Left lung (tissue), 10 donors: Measurements from ENCODE around the gene ZSWIM8. TPM values are rescaled to one million over a fixed set of nuclear protein-coding genes. Genes with fewer than 3 reads are reported as not detected.
"Not testable (repeated sequence)": the region's sequence is repeated elsewhere in the genome, so short reads cannot be mapped to it uniquely, and the experiment has no call there.

Experiments used
- ATAC-seq: fragments of 200-7000 bp; cut with Tn5 transposase; one replicate; pipeline ENCODE4 v1.9.1; 2020; ENCODE audit warnings: moderate library complexity
- DNase-seq, 4 donors: peaks; one replicate each; pipeline ENCODE4 v3.0.0-alpha.2; 2013 to 2020
- H3K27ac ChIP-seq, 2 donors: fragments of 200-600 bp; sonication (generic) in 1 of 2; one replicate each; pipeline versions ENCODE4 v1.5.0 to v1.8.0; 2020 to 2021
- H3K27me3 ChIP-seq, 2 donors: fragments of 200-600 bp; sonication (generic) in 1 of 2; one replicate each; pipeline versions ENCODE4 v1.5.0 to v1.8.0; 2020 to 2021
- H3K36me3 ChIP-seq, 2 donors: fragments of 200-600 bp; sonication (generic) in 1 of 2; one replicate each; pipeline versions ENCODE4 v1.5.0 to v1.8.0; 2020 to 2021
- H3K4me1 ChIP-seq, 2 donors: fragments of 200-600 bp; one replicate each; pipeline ENCODE4 v1.8.0; 2021
- H3K4me3 ChIP-seq, 2 donors: fragments of 200-600 bp; sonication (generic) in 1 of 2; one replicate each; pipeline versions ENCODE4 v1.5.0 to v1.8.0; 2020 to 2021; ENCODE audit warnings: mild to moderate bottlenecking in 1 of 2
- H3K9me3 ChIP-seq, 2 donors: fragments of 200-600 bp; sonication (generic) in 1 of 2; one replicate each; pipeline versions ENCODE4 v1.5.0 to v1.8.0; 2020 to 2021
- intact Hi-C, 2 donors: fragments of 100-400 bp; cut with DNase I; formaldehyde crosslinking; loops; one replicate each; pipeline versions ENCODE4 v1.11.2 to v1.14.2; 2022
- polyA plus RNA-seq, 6 donors: library from polyadenylated mRNA; unstranded; fragments of 120-200 nt; gene quantifications; one replicate each; pipeline ENCODE4 v1.2.1, GENCODE V29; 2013; ENCODE audit not compliant: insufficient read length in 6 of 6
- total RNA-seq, 2 donors: library from RNA; stranded (reverse); fragmentation: NEBNext Ultra II Directional; extraction: Animal tissue kit (Norgen Biotek cat#: 25700); gene quantifications; one replicate each; pipeline ENCODE4 v1.2.1, GENCODE V29; 2021
- TF ChIP-seq, protein P1 (sequence below), 2 donors: fragments of 200-600 bp; sonication (generic) in 1 of 2; IDR thresholded peaks; one replicate each; pipeline versions ENCODE4 v1.5.0 to v1.8.0; 2021; ENCODE audit warnings: antibody characterized with exemption in 2 of 2
- donor health status: DM: no; HTN: yes; CAD: no.
- donor health status: DM: no; HTN: no; CAD: no.

ZSWIM8 gene
- total and polyA plus RNA-seq, 8 donors: 85.2 to 119 (median 96.4) TPM

DNA sequence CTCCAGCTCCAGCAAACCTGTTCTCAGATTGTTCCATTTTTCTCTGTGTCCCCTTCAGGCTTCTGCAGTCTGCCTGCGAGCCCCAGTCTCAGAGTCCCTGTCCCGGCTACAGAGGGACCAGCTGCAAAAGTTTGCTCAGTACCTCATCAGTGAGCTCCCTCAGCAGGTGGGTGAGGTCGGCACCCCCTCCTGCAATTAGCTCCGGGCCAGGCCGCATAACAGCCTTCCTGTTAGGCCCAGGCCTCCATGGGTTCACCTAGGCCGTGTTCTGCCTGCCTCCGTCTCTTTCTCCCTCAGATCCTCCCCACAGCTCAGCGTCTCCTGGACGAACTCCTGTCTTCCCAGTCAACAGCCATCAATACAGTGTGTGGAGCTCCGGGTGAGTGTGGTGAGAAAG, 4.3 kb downstream of the ZSWIM8 start:
- intact Hi-C loops: no loop called here
- ATAC-seq: no peak
- H3K36me3 ChIP-seq: peaks cover 0 to 61% of the 10 kb centered on the region in 2 donors

GRCh38 chr10:73790886-73791625, 5.7 kb downstream of the ZSWIM8 start:
- intact Hi-C loops: no loop called here
- no peaks in the 10 kb centered on the region for H3K27me3 ChIP-seq
- H3K4me3 ChIP-seq: no peak overlapping the region
- H3K9me3 ChIP-seq: no peaks in the 10 kb centered on the region
- peaks cover 16 to 26% of the 10 kb centered on the region in 2 donors for H3K4me1 ChIP-seq
- no peak overlapping the region for H3K27ac ChIP-seq
- H3K36me3 ChIP-seq: peaks cover 0 to 75% of the 10 kb centered on the region in 2 donors
- ATAC-seq (no peak), DNase-seq (no peak)
- TF ChIP-seq, protein P1, sequence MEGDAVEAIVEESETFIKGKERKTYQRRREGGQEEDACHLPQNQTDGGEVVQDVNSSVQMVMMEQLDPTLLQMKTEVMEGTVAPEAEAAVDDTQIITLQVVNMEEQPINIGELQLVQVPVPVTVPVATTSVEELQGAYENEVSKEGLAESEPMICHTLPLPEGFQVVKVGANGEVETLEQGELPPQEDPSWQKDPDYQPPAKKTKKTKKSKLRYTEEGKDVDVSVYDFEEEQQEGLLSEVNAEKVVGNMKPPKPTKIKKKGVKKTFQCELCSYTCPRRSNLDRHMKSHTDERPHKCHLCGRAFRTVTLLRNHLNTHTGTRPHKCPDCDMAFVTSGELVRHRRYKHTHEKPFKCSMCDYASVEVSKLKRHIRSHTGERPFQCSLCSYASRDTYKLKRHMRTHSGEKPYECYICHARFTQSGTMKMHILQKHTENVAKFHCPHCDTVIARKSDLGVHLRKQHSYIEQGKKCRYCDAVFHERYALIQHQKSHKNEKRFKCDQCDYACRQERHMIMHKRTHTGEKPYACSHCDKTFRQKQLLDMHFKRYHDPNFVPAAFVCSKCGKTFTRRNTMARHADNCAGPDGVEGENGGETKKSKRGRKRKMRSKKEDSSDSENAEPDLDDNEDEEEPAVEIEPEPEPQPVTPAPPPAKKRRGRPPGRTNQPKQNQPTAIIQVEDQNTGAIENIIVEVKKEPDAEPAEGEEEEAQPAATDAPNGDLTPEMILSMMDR (IDR thresholded peaks at IDR 0.05): no peak

More for the DNA sequence above, 4.3 kb downstream of the ZSWIM8 start:
- H3K4me3 ChIP-seq: no peak overlapping the region
- H3K27me3 ChIP-seq: no peaks in the 10 kb centered on the region
- no peaks in the 10 kb centered on the region for H3K9me3 ChIP-seq
- peaks cover 16 to 30% of the 10 kb centered on the region in 2 donors for H3K4me1 ChIP-seq
- H3K27ac ChIP-seq: no peak overlapping the region
- TF ChIP-seq, protein P1 (IDR thresholded peaks at IDR 0.05): no peak
- DNase-seq: no peak

- intact Hi-C loops: no loop called here
- ATAC-seq: no peak
Observed at GRCh38 chr10:73791871-73792400, 6.5 kb downstream of the ZSWIM8 start.

DNA sequence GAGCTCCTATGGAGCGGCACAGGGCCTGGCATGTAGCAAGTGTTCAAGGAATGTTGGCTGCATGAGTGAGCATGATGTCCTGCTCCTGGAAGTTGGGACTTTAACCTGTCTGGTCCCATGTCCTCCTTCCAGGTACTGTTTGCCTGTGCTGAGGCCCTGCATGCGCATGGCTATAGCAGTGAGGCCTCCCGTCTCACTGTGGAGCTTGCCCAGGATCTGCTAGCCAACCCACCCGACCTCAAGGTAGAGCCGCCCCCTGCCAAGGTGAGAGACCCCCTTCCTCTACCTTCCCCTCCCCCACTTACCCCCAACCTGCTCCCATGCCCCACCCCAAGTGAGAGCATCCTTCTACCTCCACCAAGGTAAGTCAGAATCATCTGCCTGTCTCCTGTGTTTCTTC, 8.1 kb downstream of the ZSWIM8 start:
- TF ChIP-seq, protein P1 (IDR thresholded peaks at IDR 0.05): no peak
- Histone ChIP-seq H3K4me1 (peaks cover 0 to 3% of the 10 kb centered on the region in 2 donors), H3K36me3 (peaks cover 0 to 99% of the 10 kb centered on the region in 2 donors), H3K27me3 (no peaks in the 10 kb centered on the region), H3K9me3 (no peaks in the 10 kb centered on the region), H3K27ac (no peak overlapping the region), H3K4me3 (no peak overlapping the region)
- ATAC-seq (no peak), DNase-seq (no peak)
- intact Hi-C loops: no loop called here

More at GRCh38 chr10:73791871-73792400, 6.5 kb downstream of the ZSWIM8 start:
- Histone ChIP-seq H3K27me3 (no peaks in the 10 kb centered on the region), H3K4me1 (peaks cover 9 to 18% of the 10 kb centered on the region in 2 donors), H3K27ac (no peak overlapping the region), H3K9me3 (no peaks in the 10 kb centered on the region), H3K4me3 (no peak overlapping the region), H3K36me3 (peaks cover 0 to 84% of the 10 kb centered on the region in 2 donors)
- TF ChIP-seq, protein P1 (IDR thresholded peaks at IDR 0.05): no peak
- DNase-seq: no peak

DNA sequence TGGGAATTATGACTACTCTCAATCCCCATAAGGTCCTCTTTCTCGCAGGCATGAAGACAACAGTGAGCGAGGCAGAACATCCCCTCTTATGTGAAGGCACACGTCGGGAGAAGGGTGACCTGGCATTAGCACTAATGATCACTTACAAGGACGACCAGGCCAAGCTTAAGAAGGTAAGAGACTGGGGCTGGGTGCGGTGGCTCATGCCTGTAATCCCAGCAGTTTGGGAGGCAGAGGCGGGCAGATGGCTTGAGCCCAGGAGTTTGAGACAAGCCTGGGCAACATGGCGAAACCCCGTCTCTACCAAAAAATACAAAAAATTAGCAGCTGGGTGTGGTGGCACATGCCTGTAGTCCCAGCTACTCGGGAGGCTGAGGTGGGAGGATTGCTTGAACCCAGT, 10.1 kb downstream of the ZSWIM8 start:
- H3K9me3 ChIP-seq, DNase-seq, H3K4me1 ChIP-seq, ATAC-seq, intact Hi-C loops, H3K4me3 ChIP-seq, H3K27me3 ChIP-seq, H3K27ac ChIP-seq: not testable (repeated sequence)
- H3K36me3 ChIP-seq: peaks cover 0 to 100% of the 10 kb centered on the region in 2 donors

- H3K4me3 ChIP-seq, DNase-seq, intact Hi-C loops, H3K9me3 ChIP-seq, H3K27me3 ChIP-seq, ATAC-seq, H3K27ac ChIP-seq, H3K4me1 ChIP-seq: not testable (repeated sequence)
- peaks cover 0 to 100% of the 10 kb centered on the region in 2 donors for H3K36me3 ChIP-seq
Observed at GRCh38 chr10:73796035-73796434, 10.6 kb downstream of the ZSWIM8 start.
